Ishikawa (cell line): Measurements from ENCODE around the gene SCAANT1.

Experiments used
- CEBPB ChIP-seq: IDR thresholded peaks from 2 replicates; pipeline ENCODE4 v1.6.1; 2012
- FOXM1 ChIP-seq: IDR thresholded peaks from 2 replicates; pipeline ENCODE4 v1.6.1; 2012; ENCODE audit warnings: low read depth, borderline replicate concordance
- TF ChIP-seq, protein P1 (sequence below): IDR thresholded peaks from 2 replicates; pipeline ENCODE4 v1.6.1; 2012

- TF ChIP-seq CEBPB (no peak), FOXM1 (no peak)
- TF ChIP-seq, protein P1, sequence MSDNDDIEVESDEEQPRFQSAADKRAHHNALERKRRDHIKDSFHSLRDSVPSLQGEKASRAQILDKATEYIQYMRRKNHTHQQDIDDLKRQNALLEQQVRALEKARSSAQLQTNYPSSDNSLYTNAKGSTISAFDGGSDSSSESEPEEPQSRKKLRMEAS = no peak
Observed at GRCh38 chr3:63908081-63908736, 4.0 kb downstream of the SCAANT1 start.
